CD4-positive, alpha-beta T cell (primary cell): ENCODE results near the gene SLC9A8. TPM values are rescaled to one million over a fixed set of nuclear protein-coding genes. Genes with fewer than 3 reads are reported as not detected.

Experiments
- ATAC-seq: fragments of 200-7000 bp; cut with Tn5 transposase; one replicate; pipeline ENCODE4 v1.10.0; 2022; ENCODE audit warnings: mild to moderate bottlenecking; ENCODE audit not compliant: poor library complexity
- CTCF ChIA-PET: fragments of 350-600 bp; sonication (Branson Sonifier 250); formaldehyde crosslinking; loops from one replicate; lab custom pipeline; 2021; ENCODE audit warnings: antibody characterized with exemption, inconsistent platforms; lab: Charles Lee
- POLR2A ChIA-PET: fragments of 350-600 bp; sonication (Branson Sonifier 250); formaldehyde crosslinking; loops from one replicate; lab custom pipeline; 2021; ENCODE audit warnings: antibody characterized with exemption, inconsistent platforms; lab: Charles Lee
- DNase-seq, 14 experiments: peaks; one replicate each; pipeline ENCODE4 v3.0.0-alpha.2; 2013 to 2020; ENCODE audit warnings: mixed read lengths in 2 of 14
- H3K27ac ChIP-seq, 2 donors: one replicate each; pipeline versions ENCODE4 v1.5.1 to v1.7.0; 2013; ENCODE audit warnings: low read length in 2 of 2, low read depth in 1 of 2, mild to moderate bottlenecking in 1 of 2
- H3K27me3 ChIP-seq, 2 experiments: 1 replicate in 1 of 2; 2 replicates in 1 of 2; pipeline versions ENCODE4 v1.6.1 to v1.7.0; 2013; ENCODE audit warnings: low read length in 2 of 2, control low read depth in 1 of 2, mild to moderate bottlenecking in 1 of 2, moderate library complexity in 1 of 2; ENCODE audit not compliant: insufficient read depth in 2 of 2, control insufficient read depth in 1 of 2
- H3K36me3 ChIP-seq: one replicate; pipeline ENCODE4 v1.6.1; 2013; ENCODE audit warnings: low read length, control low read depth; ENCODE audit not compliant: insufficient read depth
- H3K4me1 ChIP-seq: one replicate; pipeline ENCODE4 v1.6.1; 2013; ENCODE audit warnings: low read length, control low read depth; ENCODE audit not compliant: insufficient read depth
- H3K4me3 ChIP-seq: one replicate; pipeline ENCODE4 v1.5.1; 2013; ENCODE audit warnings: mild to moderate bottlenecking, low read length, moderate library complexity
- H3K9me3 ChIP-seq, 2 experiments: 1 replicate in 1 of 2; 2 replicates in 1 of 2; pipeline versions ENCODE4 v1.6.1 to v1.7.0; 2013; ENCODE audit warnings: low read length in 2 of 2, mild to moderate bottlenecking in 2 of 2, control low read depth in 1 of 2, moderate library complexity in 1 of 2; ENCODE audit not compliant: control insufficient read depth in 1 of 2, insufficient read depth in 1 of 2
- H3K27ac Mint-ChIP-seq: one replicate; pipeline ENCODE4 v1.8.0; 2020; ENCODE audit warnings: mixed read lengths
- H3K27me3 Mint-ChIP-seq: one replicate; pipeline ENCODE4 v1.8.0; 2021; ENCODE audit warnings: mixed read lengths
- H3K36me3 Mint-ChIP-seq: one replicate; pipeline ENCODE4 v1.8.0; 2021; ENCODE audit warnings: low read depth, mixed read lengths
- H3K4me1 Mint-ChIP-seq: one replicate; pipeline ENCODE4 v1.8.0; 2021; ENCODE audit warnings: low read depth, mixed read lengths
- H3K4me3 Mint-ChIP-seq: one replicate; pipeline ENCODE4 v1.8.0; 2020; ENCODE audit warnings: mild to moderate bottlenecking, mixed read lengths
- H3K9me3 Mint-ChIP-seq: one replicate; pipeline ENCODE4 v1.8.0; 2020; ENCODE audit warnings: mixed read lengths
- CTCF ChIP-seq: fragments of 200-600 bp; IDR thresholded peaks from one replicate; pipeline ENCODE4 v1.8.0; 2022; ENCODE audit warnings: antibody characterized with exemption, mild to moderate bottlenecking
- intact Hi-C, 2 experiments: fragments of 100-400 bp; cut with DNase I in 1 of 2; cut with micrococcal nuclease in 1 of 2; formaldehyde crosslinking; loops; one replicate each; pipeline versions ENCODE4 v1.15.1 to v1.9.0; 2023 to 2025; cut with DNase I, micrococcal nuclease
- total RNA-seq, 174 experiments: library from RNA in 2 of 174; stranded (reverse) in 2 of 174; gene quantifications; one replicate each; pipeline ENCODE4 v1.2.3 and lab custom pipeline; 2021 to 2026

The SLC9A8 gene
- total RNA-seq, 2 experiments from 2014 or later = 29.5 to 30.2 TPM

DNA sequence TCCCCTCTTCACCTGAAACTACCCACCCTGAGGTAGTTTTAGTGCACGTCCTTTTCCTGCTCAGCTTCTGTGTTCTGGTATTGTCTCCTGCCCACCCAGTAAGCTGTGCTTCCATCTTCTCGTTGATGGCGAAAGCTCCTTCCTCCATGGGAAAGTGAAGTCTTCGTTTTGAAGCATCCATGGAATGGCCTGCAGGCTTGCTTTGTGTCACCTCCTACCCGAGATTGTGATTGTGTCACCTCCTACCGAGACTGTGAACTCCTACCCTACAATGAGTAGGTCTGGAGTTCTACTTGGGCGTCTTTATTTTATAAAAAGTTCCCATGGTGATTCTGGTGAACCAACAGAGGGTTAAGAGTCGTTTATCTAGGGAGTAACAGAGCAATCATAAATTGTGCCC lies 25.9 kb downstream of the SLC9A8 start:
- Mint-ChIP-seq H3K36me3 (peaks cover 67% of the 10 kb centered on the region), H3K27ac (no peak overlapping the region), H3K27me3 (no peaks in the 10 kb centered on the region), H3K9me3 (no peaks in the 10 kb centered on the region), H3K4me1 (no peaks in the 10 kb centered on the region), H3K4me3 (no peak overlapping the region)
- H3K4me3 ChIP-seq = no peak overlapping the region
- no peak overlapping the region for H3K27ac ChIP-seq
- DNase-seq (no peak), ATAC-seq (no peak)
- intact Hi-C loops = no loop called here
- H3K9me3 ChIP-seq = no peaks in the 10 kb centered on the region
- peaks cover 30% of the 10 kb centered on the region for H3K36me3 ChIP-seq
- CTCF ChIA-PET = no interaction called here
- H3K27me3 ChIP-seq = no peaks in the 10 kb centered on the region
- no peak for TF ChIP-seq CTCF
- POLR2A ChIA-PET = no interaction called here
- H3K4me1 ChIP-seq = no peaks in the 10 kb centered on the region

GRCh38 chr20:49843139-49843538 lies 30.5 kb downstream of the SLC9A8 start:
- Histone ChIP-seq H3K27me3 (no peaks in the 10 kb centered on the region), H3K27ac (no peak overlapping the region), H3K36me3 (peaks cover 27% of the 10 kb centered on the region), H3K9me3 (no peaks in the 10 kb centered on the region), H3K4me1 (no peaks in the 10 kb centered on the region), H3K4me3 (no peak overlapping the region)
- Mint-ChIP-seq H3K4me1 (no peaks in the 10 kb centered on the region), H3K27me3 (no peaks in the 10 kb centered on the region), H3K36me3 (peaks cover 43% of the 10 kb centered on the region), H3K9me3 (no peaks in the 10 kb centered on the region), H3K4me3 (no peak overlapping the region), H3K27ac (peak overlapping the region; percentile 31)
- ATAC-seq = no peak
- intact Hi-C loops = no loop called here
- POLR2A ChIA-PET = interaction anchor here (0.6 kb wide), 1 partner anchor 329 kb away, joined by 3 read pairs; no protein-coding TSS in a partner anchor
- TF ChIP-seq CTCF = no peak
- DNase-seq = no peak
- CTCF ChIA-PET = no interaction called here

GRCh38 chr20:49843770-49844380 lies 31.2 kb downstream of the SLC9A8 start:
- no peaks in the 10 kb centered on the region for H3K9me3 ChIP-seq
- Mint-ChIP-seq H3K4me3 (no peak overlapping the region), H3K27me3 (no peaks in the 10 kb centered on the region), H3K4me1 (no peaks in the 10 kb centered on the region), H3K9me3 (no peaks in the 10 kb centered on the region), H3K27ac (peak overlapping the region; percentile 6), H3K36me3 (peaks cover 45% of the 10 kb centered on the region)
- H3K27me3 ChIP-seq = no peaks in the 10 kb centered on the region
- peaks cover 32% of the 10 kb centered on the region for H3K36me3 ChIP-seq
- ATAC-seq (no peak), DNase-seq (no peak)
- no peak overlapping the region for H3K4me3 ChIP-seq
- H3K4me1 ChIP-seq = no peaks in the 10 kb centered on the region
- TF ChIP-seq CTCF = no peak
- no peak overlapping the region for H3K27ac ChIP-seq
- ChIA-PET POLR2A (interaction anchor here (0.7 kb wide), 1 partner anchor 13 kb away, joined by 3 read pairs; no protein-coding TSS in a partner anchor), CTCF (no interaction called here)
- intact Hi-C loops = no loop called here
